Prostate gland (tissue), 2 donors: ENCODE measurements around the gene GM2A.

Experiments
- CTCF ChIP-seq, 4 experiments: fragments of 200-600 bp in 2 of 4; fragments of 450-650 bp in 2 of 4; sonication (generic) in 2 of 4; IDR thresholded peaks; 1 replicate in 3 of 4; 2 replicates in 1 of 4; pipeline ENCODE4 v1.5.1; 2016 to 2019; ENCODE audit warnings: antibody characterized with exemption in 4 of 4, mild to moderate bottlenecking in 2 of 4, moderate library complexity in 2 of 4
- POLR2AphosphoS5 ChIP-seq: sonication (generic); formaldehyde crosslinking; IDR thresholded peaks from one replicate; pipeline ENCODE4 v1.6.1; 2017; ENCODE audit warnings: antibody characterized with exemption

DNA sequence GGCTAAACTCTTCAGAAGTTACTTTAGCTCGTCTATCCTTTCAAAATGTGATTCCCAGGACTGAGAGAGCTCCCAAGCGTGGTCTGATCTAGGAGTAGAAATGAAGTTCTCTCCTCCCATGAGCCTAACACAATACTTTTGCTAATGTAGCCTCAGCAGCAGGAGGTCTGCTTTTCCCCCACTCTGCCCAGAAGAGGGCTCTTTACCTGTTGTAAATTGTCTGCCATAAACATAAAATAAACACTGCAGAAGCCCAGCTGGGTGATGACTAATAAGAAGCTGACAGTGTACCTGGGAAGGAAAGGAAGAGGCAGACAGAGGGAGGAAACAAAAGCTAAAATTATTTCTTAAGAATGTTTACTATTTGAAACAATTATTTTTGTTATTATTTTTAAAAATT is 35.2 kb downstream of the GM2A start:
- TF ChIP-seq CTCF (IDR thresholded peaks at IDR 0.05) (peak in 2 of 4 experiments; percentile 10 to 38), POLR2AphosphoS5 (peak; percentile 48)
